Dendritic cell treated with granulocyte-macrophage colony-stimulating factor and Interleukin-4, amounts not matched to agents 40 ng/mL and 50 ng/mL, for 4 days (primary cell): ENCODE results near the gene TNFRSF14.
"Not testable (repeated sequence)": the region's sequence is repeated elsewhere in the genome, so short reads cannot be mapped to it uniquely, and the experiment has no call there.

Source experiments
- H3K27ac Mint-ChIP-seq: one replicate; pipeline ENCODE4 v1.8.0; 2022; ENCODE audit warnings: mild to moderate bottlenecking, mixed read lengths
- H3K27me3 Mint-ChIP-seq: one replicate; pipeline ENCODE4 v1.8.0; 2022; ENCODE audit warnings: mild to moderate bottlenecking, mixed read lengths
- H3K36me3 Mint-ChIP-seq: one replicate; pipeline ENCODE4 v1.8.0; 2022; ENCODE audit warnings: low read depth, mixed read lengths
- H3K4me1 Mint-ChIP-seq: one replicate; pipeline ENCODE4 v1.8.0; 2022; ENCODE audit warnings: low read depth, mixed read lengths
- H3K4me3 Mint-ChIP-seq: one replicate; pipeline ENCODE4 v1.8.0; 2022; ENCODE audit warnings: mild to moderate bottlenecking, moderate library complexity, mixed read lengths
- H3K9me3 Mint-ChIP-seq: one replicate; pipeline ENCODE4 v1.8.0; 2022; ENCODE audit warnings: mixed read lengths
- intact Hi-C: fragments of 100-400 bp; cut with micrococcal nuclease; formaldehyde crosslinking; loops from one replicate; pipeline ENCODE4 v1.15.0; 2022

The TNFRSF14 gene

DNA sequence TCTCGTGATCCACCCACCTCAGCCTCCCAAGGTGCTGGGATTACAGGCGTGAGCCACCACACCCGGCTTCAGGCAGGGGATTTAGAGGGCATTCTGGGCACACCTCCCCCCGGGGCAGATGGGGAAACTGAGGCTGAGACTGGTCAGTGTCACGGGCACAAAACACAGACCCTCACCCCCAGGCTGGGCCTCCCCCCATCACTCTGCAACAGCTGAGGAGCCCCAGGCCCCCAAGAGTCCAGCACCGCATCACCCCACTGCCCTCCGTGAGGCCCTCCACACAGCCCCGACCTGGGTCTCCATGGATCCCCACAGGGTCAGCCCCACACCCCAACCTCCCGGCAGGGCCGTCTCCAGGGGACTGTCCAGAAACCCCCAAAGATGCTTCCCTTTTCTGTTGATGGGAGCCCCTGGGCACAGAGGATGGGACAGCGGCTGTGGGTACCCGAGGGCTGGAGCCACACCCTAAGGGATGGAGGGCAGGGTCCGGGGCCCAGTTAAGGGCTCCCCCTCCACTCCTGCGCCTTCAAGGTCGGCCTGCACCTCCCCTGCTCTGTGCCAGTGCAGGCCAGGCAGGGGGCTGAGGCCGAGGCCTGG lies 11.0 kb downstream of the TNFRSF14 start:
- Mint-ChIP-seq H3K4me3 (no peak overlapping the region), H3K4me1 (peaks cover 38% of the 10 kb centered on the region), H3K27ac (no peak overlapping the region), H3K9me3 (peaks cover under 1% of the 10 kb centered on the region), H3K36me3 (peaks cover 29% of the 10 kb centered on the region), H3K27me3 (peaks cover 20% of the 10 kb centered on the region)
- intact Hi-C loops = no loop called here

DNA sequence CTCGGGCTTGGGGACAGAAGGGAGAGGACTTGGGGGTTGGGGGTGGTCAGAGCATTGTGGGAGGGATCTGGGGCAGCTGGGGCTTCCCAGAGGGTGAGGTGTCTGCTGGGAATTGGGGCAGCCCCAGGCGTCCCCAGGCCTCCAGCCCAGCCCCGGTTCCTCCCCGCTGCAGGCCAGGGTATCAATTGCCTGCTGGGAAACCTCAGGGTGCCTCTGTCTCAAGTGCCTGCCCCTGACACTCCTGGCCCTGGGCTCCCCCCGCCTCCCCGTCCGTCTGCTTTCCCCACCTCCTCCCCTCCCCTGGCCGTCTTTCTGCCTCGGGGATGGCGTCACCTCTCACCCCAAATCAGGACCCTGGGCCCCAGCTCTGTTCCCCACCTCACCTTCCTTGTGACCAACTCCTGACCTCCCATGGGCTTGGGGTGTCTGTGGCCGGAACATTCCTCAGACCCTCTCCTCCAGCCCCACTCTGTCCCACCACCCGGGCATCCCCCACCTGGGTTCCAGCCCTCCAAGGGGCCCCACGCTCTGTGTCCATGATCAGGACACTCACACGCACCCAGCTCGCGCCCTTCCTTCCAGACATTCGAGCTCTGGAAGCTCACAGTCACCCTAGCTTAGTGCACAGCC lies 12.1 kb downstream of the TNFRSF14 start:
- Mint-ChIP-seq H3K9me3 (peaks cover 11% of the 10 kb centered on the region), H3K27ac (peak overlapping the region; percentile 40), H3K36me3 (peaks cover 24% of the 10 kb centered on the region), H3K27me3 (peaks cover 23% of the 10 kb centered on the region), H3K4me1 (peaks cover 48% of the 10 kb centered on the region)
- H3K4me3 Mint-ChIP-seq, intact Hi-C loops: not testable (repeated sequence)

GRCh38 chr1:2569060-2569459 lies 12.9 kb downstream of the TNFRSF14 start:
- H3K27ac Mint-ChIP-seq = peak overlapping the region; percentile 40
- H3K4me3 Mint-ChIP-seq = no peak overlapping the region
- peaks cover 23% of the 10 kb centered on the region for H3K36me3 Mint-ChIP-seq
- H3K4me1 Mint-ChIP-seq = peaks cover 53% of the 10 kb centered on the region
- intact Hi-C loops = no loop called here
- peaks cover 19% of the 10 kb centered on the region for H3K9me3 Mint-ChIP-seq
- H3K27me3 Mint-ChIP-seq = peaks cover 23% of the 10 kb centered on the region

DNA sequence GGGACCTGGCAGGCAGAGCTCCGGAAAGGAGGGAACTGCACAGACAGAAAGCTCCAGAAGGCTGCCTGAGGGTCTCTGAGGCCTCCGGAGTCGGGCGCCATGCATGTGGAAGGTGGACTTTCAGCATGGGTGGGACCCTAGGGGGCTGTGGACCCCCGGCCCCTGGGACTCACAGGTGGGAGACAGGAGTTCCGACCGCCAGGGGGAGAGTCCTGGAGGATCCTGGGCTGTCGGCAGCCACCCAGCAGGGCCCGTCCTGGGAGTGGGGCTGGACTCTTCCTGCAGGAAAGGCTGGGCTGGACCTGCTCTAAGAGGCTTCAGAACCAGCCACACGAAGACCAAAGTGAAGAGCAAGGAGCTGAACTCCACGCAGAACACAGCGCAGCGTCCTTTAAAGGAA lies 13.5 kb downstream of the TNFRSF14 start:
- H3K4me3 Mint-ChIP-seq, intact Hi-C loops: not testable (repeated sequence)
- peaks cover 49% of the 10 kb centered on the region for H3K4me1 Mint-ChIP-seq
- peaks cover 22% of the 10 kb centered on the region for H3K9me3 Mint-ChIP-seq
- peaks cover 17% of the 10 kb centered on the region for H3K36me3 Mint-ChIP-seq
- peaks cover 23% of the 10 kb centered on the region for H3K27me3 Mint-ChIP-seq
- peak overlapping the region; percentile 40 for H3K27ac Mint-ChIP-seq

GRCh38 chr1:2570332-2570731 lies 14.2 kb downstream of the TNFRSF14 start:
- intact Hi-C loops = no loop called here
- H3K9me3 Mint-ChIP-seq = peaks cover 22% of the 10 kb centered on the region
- H3K36me3 Mint-ChIP-seq = peaks cover 13% of the 10 kb centered on the region
- H3K27me3 Mint-ChIP-seq = peaks cover 23% of the 10 kb centered on the region
- peak overlapping the region; percentile 40 for H3K27ac Mint-ChIP-seq
- no peak overlapping the region for H3K4me3 Mint-ChIP-seq
- peaks cover 45% of the 10 kb centered on the region for H3K4me1 Mint-ChIP-seq

DNA sequence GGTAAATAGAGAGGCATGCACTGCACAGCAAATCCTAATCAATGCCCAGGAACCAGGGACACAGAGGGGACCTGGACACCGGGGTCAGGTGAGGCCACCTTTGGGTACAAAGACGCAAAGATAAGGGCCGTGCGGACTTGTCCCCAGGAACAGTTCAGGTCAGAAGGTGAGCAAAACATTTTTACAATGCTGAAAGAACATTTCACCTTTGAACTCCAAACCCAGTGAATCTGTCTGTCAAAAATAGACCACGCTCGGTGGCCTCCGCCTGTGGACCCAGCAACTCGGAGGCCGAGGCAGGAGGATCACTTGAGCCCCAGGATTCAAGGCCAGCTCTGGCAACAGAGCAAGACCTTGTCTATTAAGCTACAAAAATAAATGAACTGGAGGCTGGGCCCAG lies 15.2 kb downstream of the TNFRSF14 start:
- Mint-ChIP-seq H3K9me3 (peaks cover 22% of the 10 kb centered on the region), H3K27ac (peak overlapping the region; percentile 40)

DNA sequence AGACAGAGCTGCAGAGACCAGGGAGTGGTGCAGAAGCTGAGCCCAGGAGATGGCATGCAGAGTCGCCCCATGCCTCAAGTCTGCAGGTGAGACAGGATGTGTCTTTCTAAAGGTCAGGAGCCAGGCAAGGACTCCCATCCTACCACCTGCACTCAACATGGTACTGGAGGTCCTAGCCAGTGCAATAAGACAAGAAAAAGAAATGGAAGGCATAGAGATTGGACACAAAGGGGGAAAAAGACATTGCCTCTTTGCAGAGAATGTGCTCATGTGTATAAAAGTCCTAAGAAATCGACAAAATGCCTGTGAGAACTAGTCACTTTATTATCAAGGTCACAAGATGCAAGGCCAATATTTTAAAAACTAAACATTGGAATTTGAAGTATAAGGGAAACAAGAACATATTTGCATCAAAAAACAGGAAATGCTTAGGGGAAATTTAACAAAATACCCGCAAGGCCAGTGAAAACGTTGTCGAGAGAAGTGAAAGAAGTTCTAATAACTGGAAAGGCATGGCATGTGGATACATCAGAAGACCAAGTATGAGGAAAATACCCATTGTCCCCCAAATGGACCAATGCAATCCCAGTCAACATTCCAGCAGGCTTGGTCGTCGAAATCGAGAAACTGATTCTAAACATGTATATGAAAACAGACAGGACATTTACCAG lies 17.2 kb downstream of the TNFRSF14 start:
- peaks cover 17% of the 10 kb centered on the region for H3K27me3 Mint-ChIP-seq
- H3K4me3 Mint-ChIP-seq = no peak overlapping the region
- peaks cover 13% of the 10 kb centered on the region for H3K36me3 Mint-ChIP-seq
- peak overlapping the region; percentile 86 for H3K27ac Mint-ChIP-seq
- H3K4me1 Mint-ChIP-seq = peaks cover 72% of the 10 kb centered on the region
- intact Hi-C loops = no loop called here
- peaks cover 22% of the 10 kb centered on the region for H3K9me3 Mint-ChIP-seq

More for the DNA sequence above, 15.2 kb downstream of the TNFRSF14 start:
- Mint-ChIP-seq H3K27me3 (peaks cover 23% of the 10 kb centered on the region), H3K4me1 (peaks cover 54% of the 10 kb centered on the region), H3K4me3 (no peak overlapping the region), H3K36me3 (peaks cover 13% of the 10 kb centered on the region)
- intact Hi-C loops = no loop called here

DNA sequence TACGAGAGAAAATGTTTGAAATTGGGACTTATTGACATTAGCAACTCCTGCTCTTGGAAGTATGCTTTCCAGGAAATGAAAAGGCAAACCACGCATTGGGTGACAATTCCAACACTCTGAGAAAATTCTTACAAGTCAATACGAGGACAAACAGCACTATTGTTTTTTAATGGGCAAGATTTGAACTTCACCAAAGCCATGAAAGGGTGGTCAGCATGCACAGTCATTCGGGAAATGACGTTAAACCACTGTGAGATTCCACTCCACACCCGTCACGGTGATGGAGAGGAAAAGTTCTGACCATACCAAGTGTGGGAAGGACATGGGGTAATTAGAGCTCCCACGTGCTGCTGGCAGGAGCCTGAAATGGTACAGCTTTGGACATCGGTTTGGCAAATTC lies 18.2 kb downstream of the TNFRSF14 start:
- Mint-ChIP-seq H3K4me1 (peaks cover 77% of the 10 kb centered on the region), H3K27me3 (peaks cover 11% of the 10 kb centered on the region), H3K9me3 (peaks cover 22% of the 10 kb centered on the region), H3K4me3 (no peak overlapping the region), H3K27ac (peak overlapping the region; percentile 86), H3K36me3 (peaks cover 13% of the 10 kb centered on the region)
- intact Hi-C loops = no loop called here

DNA sequence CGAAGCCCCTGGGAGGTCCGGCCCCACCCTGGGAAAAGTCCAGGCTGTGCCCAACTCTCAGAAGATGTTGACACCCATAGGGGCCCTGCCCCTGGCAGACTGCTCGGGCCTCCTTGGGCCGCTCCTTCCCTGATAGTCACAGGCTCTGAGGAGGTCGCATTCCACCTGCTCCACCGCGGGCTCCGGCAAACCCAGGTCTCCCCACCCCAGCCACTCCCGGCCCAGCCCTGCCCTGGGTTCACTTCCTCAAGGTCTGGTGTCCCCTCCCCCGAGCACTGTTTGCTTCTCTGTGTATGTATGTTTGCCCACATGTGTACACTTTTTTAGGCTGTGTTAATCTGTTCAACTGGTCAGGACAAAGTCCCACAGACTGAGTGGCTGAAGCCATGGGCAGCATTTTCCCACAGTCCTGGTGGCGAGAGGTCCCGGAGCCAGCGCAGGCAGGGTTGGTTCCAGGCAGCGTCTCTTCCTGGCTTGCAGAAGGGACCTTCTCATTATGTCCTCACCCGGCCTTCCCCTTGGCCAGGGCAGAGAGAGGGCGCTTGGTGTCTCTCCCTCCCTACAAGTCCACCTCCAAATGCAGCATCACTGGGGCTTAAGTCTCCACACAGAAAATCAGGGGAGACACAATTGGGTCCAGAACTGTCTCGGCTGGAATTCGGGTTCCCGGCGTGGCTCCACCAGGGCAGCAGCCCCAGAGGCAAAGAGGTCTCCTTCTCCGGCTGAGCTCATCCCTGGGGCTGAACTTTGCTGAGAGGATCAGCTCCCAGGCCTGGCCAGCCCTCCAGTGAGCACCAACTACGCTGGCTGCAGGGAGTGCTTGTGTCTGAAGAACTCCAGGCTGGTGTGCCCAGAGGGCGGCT lies 19.9 kb downstream of the TNFRSF14 start:
- peaks cover 13% of the 10 kb centered on the region for H3K36me3 Mint-ChIP-seq
- intact Hi-C loops = no loop called here
- H3K9me3 Mint-ChIP-seq = peaks cover 22% of the 10 kb centered on the region
- H3K27me3 Mint-ChIP-seq = peaks cover 8% of the 10 kb centered on the region
- H3K27ac Mint-ChIP-seq = peak overlapping the region; percentile 90
- peaks cover 75% of the 10 kb centered on the region for H3K4me1 Mint-ChIP-seq
- H3K4me3 Mint-ChIP-seq = peak overlapping the region; percentile 13

DNA sequence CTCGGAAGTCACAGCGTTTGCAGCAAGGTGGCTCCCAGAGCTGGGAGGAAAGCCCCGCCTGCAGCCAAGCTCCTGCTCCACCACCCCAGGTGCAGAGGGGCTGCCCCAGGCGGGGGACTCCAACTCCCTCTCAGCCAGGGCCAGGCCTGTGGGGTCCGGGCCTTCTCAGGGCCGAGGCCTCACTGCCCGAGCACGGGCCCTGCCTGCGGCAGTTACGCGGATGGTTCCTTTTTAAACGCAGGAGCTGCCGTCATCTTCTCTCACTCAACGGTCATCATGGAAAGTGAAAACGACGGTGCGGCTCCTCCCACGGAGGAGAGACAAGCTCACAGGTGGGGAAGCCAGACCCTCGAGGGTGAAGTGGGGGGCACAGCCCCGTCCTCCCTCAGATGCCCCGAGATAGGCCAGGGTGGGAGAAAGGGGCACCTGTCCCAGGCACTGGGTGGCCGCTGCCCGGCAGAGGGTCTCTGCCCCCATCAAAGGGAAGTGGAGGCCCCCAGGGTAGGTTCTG lies 21.4 kb downstream of the TNFRSF14 start:
- Mint-ChIP-seq H3K9me3 (peaks cover 17% of the 10 kb centered on the region), H3K36me3 (peaks cover 13% of the 10 kb centered on the region), H3K27ac (peak overlapping the region; percentile 90), H3K4me1 (peaks cover 87% of the 10 kb centered on the region), H3K4me3 (peak overlapping the region; percentile 56)
- intact Hi-C loops = loop anchor here (2.0 kb wide), 1 partner anchor 23 kb away; no protein-coding TSS in a partner anchor
- H3K27me3 Mint-ChIP-seq = not testable (repeated sequence)

- H3K27ac Mint-ChIP-seq = peak overlapping the region; percentile 90
- H3K36me3 Mint-ChIP-seq = peaks cover 3% of the 10 kb centered on the region
- peaks cover 6% of the 10 kb centered on the region for H3K9me3 Mint-ChIP-seq
- H3K4me1 Mint-ChIP-seq = peaks cover 85% of the 10 kb centered on the region
- no peak overlapping the region for H3K4me3 Mint-ChIP-seq
- peaks cover 5% of the 10 kb centered on the region for H3K27me3 Mint-ChIP-seq
- intact Hi-C loops = loop anchor here (2.0 kb wide), 1 partner anchor 24 kb away; no protein-coding TSS in a partner anchor
These were observed 22.6 kb downstream of the TNFRSF14 start for GRCh38 chr1:2578758-2579118.

GRCh38 chr1:2580691-2581090 lies 24.5 kb downstream of the TNFRSF14 start:
- Mint-ChIP-seq H3K36me3 (peaks cover 10% of the 10 kb centered on the region), H3K27ac (peak overlapping the region; percentile 80), H3K4me3 (no peak overlapping the region), H3K27me3 (peaks cover 5% of the 10 kb centered on the region), H3K9me3 (no peaks in the 10 kb centered on the region), H3K4me1 (peaks cover 93% of the 10 kb centered on the region)
- intact Hi-C loops = no loop called here

DNA sequence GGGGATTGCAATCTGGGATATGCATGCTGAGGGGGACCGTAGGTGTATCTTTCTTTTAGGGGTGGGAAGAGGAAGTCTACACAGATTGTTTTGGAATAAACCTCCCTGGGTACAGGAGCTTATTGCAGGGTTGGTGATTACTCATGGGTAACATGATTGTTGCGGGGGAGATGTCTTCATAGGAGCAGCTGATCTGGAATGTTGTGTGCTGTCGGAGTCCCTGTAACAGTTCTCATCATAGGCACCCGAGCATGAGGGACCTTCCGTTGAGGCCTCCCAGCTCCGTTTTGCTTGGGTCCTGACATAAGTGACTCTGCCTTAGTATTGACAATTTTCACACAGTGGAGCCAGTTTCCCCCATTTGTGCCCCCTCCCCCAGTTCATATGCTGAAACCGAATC lies 26.2 kb downstream of the TNFRSF14 start:
- no peaks in the 10 kb centered on the region for H3K9me3 Mint-ChIP-seq
- peaks cover 81% of the 10 kb centered on the region for H3K4me1 Mint-ChIP-seq
- H3K27me3 Mint-ChIP-seq = peaks cover 9% of the 10 kb centered on the region
- H3K36me3 Mint-ChIP-seq = peaks cover 25% of the 10 kb centered on the region
- H3K4me3 Mint-ChIP-seq = no peak overlapping the region
- intact Hi-C loops = no loop called here
- peak overlapping the region; percentile 80 for H3K27ac Mint-ChIP-seq
